C4-2B (cell line): Measurements from ENCODE around the gene AMIGO3.

Experiments used
- H3K27ac ChIP-seq: fragments of 450-650 bp; 2 replicates; pipeline ENCODE4 v1.5.1; 2017
- ZFX ChIP-seq: fragments of 450-650 bp; IDR thresholded peaks from 2 replicates; pipeline ENCODE4 v1.6.1; 2017
- TF ChIP-seq, protein P1 (sequence below): fragments of 450-650 bp; conservative IDR thresholded peaks from 2 replicates; pipeline ENCODE4 v1.5.1; 2017; ENCODE audit warnings: mild to moderate bottlenecking

Gene AMIGO3

GRCh38 chr3:49733551-49733950 lies 14.1 kb upstream of the AMIGO3 start:
- no peak overlapping the region for H3K27ac ChIP-seq
- TF ChIP-seq, protein P1, sequence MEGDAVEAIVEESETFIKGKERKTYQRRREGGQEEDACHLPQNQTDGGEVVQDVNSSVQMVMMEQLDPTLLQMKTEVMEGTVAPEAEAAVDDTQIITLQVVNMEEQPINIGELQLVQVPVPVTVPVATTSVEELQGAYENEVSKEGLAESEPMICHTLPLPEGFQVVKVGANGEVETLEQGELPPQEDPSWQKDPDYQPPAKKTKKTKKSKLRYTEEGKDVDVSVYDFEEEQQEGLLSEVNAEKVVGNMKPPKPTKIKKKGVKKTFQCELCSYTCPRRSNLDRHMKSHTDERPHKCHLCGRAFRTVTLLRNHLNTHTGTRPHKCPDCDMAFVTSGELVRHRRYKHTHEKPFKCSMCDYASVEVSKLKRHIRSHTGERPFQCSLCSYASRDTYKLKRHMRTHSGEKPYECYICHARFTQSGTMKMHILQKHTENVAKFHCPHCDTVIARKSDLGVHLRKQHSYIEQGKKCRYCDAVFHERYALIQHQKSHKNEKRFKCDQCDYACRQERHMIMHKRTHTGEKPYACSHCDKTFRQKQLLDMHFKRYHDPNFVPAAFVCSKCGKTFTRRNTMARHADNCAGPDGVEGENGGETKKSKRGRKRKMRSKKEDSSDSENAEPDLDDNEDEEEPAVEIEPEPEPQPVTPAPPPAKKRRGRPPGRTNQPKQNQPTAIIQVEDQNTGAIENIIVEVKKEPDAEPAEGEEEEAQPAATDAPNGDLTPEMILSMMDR: no peak
- TF ChIP-seq ZFX: no peak

- no peak overlapping the region for H3K27ac ChIP-seq
- no peak for TF ChIP-seq ZFX
- TF ChIP-seq, protein P1: no peak
Measured at GRCh38 chr3:49732597-49732996, 13.1 kb upstream of the AMIGO3 start.

DNA sequence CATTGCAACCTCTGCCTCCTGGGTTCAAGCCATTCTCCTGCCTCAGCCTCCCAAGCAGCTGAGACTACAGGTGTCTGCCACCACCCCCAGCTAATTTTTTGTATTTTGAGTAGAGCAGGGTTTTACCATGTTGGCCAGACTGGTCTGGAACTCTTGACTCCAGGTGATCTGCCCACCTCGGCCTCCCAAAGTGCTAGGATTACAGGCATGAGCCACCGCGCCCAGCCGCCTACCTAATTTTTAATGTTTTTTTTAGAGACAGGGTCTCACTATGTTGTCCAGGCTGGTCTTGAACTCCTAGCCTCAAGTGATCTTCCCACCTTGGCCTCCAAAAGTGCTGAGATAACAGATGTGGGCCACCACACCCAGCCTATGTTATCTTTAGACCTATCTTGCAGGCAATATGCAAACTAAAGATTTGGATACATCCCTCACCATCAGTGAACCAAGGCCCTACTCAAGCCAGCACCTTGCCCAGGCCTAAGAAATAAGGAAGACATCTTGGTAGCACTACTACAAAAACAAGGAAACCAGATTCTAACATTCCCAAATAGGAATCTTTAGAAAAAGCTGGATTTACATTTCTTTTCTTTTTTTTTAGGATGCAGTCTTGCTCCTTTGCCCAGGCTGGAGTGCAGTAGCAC lies 10.6 kb upstream of the AMIGO3 start:
- no peak overlapping the region for H3K27ac ChIP-seq
- TF ChIP-seq ZFX: no peak
- TF ChIP-seq, protein P1: no peak

DNA sequence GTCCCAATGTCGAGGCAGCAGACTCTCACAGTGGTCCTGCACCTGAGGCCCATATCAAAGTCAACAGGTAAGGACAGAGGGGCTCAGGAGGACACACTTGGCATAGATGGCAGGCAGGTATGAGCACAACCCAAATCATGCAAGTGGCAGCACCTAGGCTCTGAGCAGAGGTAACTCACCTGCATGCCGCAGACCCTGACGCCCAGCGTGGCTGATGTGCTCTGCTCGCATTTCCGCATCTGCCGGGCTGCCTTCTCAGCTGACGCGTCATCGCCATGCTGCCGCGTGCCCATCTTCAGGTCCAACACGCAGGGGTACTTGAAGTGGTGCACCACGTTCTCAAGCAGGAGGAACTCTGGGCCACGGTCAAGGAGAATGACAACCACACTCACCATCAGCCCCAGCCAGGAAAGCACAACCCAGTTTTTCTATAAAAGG lies 8.5 kb upstream of the AMIGO3 start:
- H3K27ac ChIP-seq: no peak overlapping the region

DNA sequence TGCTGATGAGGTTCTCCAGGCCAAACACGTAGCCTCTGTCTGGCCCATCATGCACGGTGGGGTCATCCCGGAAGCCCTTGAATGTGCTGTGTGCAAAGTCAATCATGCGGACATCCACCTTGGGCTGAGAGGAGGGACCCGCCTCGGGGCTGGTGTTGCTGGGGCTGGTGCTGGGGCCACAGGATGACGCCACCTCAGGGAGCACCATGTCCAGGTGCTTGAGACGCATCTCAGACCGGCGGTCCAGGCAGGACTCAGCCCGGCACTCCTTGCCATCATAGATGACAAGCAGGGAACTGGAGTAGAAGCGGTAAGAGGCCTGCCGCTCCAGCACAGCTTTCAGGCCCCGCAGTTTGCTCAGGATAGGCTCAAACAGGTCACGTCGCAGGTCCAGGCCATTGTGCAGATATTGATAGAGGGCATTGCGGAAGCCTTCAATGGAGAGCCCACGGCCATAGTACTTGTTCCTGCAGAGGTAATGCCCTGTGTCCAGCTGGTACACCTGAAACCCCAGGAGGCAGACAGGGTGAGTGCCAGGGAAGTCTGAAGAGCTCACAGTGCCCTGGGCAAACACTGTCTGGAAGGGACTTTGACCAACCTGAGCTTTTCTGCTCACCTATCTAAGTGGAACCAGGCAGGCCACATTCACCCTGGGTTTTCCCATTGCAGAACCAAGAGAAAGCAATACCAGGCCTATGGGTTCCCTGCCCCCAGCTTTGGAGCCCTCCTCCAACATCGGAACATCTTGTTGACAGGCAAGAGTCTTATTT lies 7.9 kb upstream of the AMIGO3 start:
- H3K27ac ChIP-seq: no peak overlapping the region
- no peak for TF ChIP-seq ZFX
- TF ChIP-seq, protein P1: no peak

More for the DNA sequence above, 8.5 kb upstream of the AMIGO3 start:
- TF ChIP-seq, protein P1: no peak
- no peak for TF ChIP-seq ZFX

GRCh38 chr3:49725906-49726681 lies 6.6 kb upstream of the AMIGO3 start:
- TF ChIP-seq, protein P1: no peak
- no peak for TF ChIP-seq ZFX
- no peak overlapping the region for H3K27ac ChIP-seq
